Bladder microvascular endothelial cell (primary cell): ENCODE measurements around the gene ICA1L. TPM values are rescaled to one million over a fixed set of nuclear protein-coding genes. Genes with fewer than 3 reads are reported as not detected.

Experiments
- total RNA-seq: library from RNA; depleted of rRNA; stranded (reverse); fragments of >200 nt; gene quantifications from 2 replicates; pipeline ENCODE4 v1.2.3, GENCODE V29; 2014

The ICA1L gene
- 1.5 and 1.9 TPM in 2 replicates for total RNA-seq

DNA sequence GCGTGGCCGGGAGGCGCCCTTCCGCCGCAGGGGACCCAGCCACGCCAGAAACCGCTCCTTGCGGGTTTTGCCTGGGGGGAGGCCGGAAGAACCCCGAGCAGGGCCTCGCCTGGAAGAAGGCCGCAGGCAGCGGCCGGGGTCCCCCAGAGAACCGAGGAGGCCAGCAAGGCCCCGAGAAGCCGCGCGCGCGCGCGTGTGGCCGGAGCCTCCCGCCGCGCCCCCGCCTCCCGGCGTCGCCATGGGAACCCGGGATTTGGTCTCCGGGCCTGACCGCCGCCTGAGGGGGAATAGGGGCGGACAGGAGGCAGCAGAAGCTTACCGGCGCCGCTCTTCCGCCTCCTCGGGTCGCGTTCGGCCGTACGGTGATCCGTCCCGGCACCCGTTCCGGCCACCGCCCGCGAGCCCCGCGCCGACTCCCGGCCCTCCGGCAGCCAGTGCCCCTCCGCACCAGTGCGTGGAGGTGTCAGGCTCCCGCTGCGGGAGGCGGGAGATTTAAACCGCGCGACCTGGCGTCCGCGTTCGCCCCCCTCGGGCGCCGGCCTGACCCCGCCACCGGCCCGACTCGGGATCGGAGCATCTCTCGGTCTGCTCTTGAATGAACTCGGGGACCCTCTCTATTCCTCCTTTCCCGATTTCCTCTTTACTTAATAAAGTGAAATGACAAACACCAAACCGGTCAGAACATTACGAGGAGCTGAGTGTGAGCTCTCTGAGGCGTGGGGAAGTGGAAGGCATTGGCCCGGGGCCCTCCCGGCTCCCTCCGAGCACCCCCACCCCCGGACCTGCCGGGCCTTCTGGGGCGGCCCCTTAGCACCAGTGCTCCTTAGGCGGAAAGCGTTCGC, at the start of gene ICA1L:
ICA1L (minus strand) TSS at position 467 of the 842 bp plus-strand sequence. CDS start 42,757 bp downstream, outside the sequence.

DNA sequence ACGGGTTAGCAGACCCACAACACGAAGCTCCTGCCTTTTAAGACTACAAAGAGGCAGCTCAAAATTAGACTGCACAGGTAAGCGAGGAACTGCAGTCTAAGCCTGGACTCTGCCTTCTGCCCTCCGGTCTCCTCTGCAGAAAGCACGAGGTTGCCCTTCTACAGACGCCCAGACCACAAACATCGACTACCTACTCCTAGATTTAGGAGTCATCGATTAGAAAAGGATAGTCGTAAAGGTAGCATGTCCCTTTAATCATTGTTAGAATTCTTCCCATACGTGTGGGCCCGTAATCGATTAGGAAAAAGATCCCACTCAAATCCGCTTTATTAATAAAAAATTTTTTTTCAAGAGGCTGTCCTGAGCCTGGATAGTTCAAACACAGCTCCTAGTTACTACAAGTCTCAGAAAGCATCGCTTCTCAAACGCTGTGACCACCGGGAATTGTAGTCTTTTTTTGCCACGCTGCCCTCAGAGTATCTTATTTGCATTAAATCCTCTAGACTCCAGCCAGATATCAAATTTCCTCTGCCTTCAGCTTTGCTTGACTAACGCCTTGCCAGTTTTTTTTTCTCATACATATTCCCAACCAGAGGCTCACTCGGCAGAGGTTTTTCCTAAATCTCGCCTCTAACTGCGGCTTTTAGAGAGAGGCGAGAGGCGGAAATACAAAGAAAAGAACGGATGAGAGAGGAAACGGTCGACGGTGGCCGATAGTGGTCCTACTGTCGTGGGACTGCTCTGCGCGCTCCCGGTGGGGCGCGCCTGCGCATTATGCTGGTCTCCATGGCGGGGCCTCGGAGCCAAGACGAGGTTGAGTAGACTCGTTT, 40.2 kb upstream of the ICA1L start, which contains the start of the genes CARF and WDR12:
CARF (plus strand) TSS at position 764 of the 830 bp plus-strand sequence. CDS start 29,628 bp downstream, outside the sequence.
WDR12 (minus strand) TSS at position 162 of the 830 bp plus-strand sequence. CDS start 197 bp downstream, outside the sequence.

Other genes starting within 250 kb of the ICA1L start
- 0.81 and 2.8 TPM in 2 replicates for gene FAM117B, start 236.8 kb downstream of the ICA1L start, total RNA-seq
- 18.5 and 45.4 TPM in 2 replicates for gene WDR12, start 39.9 kb upstream of the ICA1L start, total RNA-seq
- gene CARF, start 40.5 kb upstream of the ICA1L start, total RNA-seq: 1.9 and 3.5 TPM in 2 replicates
- 14.1 and 56.3 TPM in 2 replicates for gene NBEAL1, start 143.1 kb upstream of the ICA1L start, total RNA-seq